ENCODE data around the gene MPDZ. TPM values are rescaled to one million over a fixed set of nuclear protein-coding genes. Genes with fewer than 3 reads are reported as not detected.

The MPDZ gene, protein sequence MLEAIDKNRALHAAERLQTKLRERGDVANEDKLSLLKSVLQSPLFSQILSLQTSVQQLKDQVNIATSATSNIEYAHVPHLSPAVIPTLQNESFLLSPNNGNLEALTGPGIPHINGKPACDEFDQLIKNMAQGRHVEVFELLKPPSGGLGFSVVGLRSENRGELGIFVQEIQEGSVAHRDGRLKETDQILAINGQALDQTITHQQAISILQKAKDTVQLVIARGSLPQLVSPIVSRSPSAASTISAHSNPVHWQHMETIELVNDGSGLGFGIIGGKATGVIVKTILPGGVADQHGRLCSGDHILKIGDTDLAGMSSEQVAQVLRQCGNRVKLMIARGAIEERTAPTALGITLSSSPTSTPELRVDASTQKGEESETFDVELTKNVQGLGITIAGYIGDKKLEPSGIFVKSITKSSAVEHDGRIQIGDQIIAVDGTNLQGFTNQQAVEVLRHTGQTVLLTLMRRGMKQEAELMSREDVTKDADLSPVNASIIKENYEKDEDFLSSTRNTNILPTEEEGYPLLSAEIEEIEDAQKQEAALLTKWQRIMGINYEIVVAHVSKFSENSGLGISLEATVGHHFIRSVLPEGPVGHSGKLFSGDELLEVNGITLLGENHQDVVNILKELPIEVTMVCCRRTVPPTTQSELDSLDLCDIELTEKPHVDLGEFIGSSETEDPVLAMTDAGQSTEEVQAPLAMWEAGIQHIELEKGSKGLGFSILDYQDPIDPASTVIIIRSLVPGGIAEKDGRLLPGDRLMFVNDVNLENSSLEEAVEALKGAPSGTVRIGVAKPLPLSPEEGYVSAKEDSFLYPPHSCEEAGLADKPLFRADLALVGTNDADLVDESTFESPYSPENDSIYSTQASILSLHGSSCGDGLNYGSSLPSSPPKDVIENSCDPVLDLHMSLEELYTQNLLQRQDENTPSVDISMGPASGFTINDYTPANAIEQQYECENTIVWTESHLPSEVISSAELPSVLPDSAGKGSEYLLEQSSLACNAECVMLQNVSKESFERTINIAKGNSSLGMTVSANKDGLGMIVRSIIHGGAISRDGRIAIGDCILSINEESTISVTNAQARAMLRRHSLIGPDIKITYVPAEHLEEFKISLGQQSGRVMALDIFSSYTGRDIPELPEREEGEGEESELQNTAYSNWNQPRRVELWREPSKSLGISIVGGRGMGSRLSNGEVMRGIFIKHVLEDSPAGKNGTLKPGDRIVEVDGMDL (N-terminal part only)
- 10 to 100 TPM in 1 of 4 donors, 1 to 10 TPM in 3; 3.2 to 16.6 (median 5.3) TPM for total RNA-seq

DNA sequence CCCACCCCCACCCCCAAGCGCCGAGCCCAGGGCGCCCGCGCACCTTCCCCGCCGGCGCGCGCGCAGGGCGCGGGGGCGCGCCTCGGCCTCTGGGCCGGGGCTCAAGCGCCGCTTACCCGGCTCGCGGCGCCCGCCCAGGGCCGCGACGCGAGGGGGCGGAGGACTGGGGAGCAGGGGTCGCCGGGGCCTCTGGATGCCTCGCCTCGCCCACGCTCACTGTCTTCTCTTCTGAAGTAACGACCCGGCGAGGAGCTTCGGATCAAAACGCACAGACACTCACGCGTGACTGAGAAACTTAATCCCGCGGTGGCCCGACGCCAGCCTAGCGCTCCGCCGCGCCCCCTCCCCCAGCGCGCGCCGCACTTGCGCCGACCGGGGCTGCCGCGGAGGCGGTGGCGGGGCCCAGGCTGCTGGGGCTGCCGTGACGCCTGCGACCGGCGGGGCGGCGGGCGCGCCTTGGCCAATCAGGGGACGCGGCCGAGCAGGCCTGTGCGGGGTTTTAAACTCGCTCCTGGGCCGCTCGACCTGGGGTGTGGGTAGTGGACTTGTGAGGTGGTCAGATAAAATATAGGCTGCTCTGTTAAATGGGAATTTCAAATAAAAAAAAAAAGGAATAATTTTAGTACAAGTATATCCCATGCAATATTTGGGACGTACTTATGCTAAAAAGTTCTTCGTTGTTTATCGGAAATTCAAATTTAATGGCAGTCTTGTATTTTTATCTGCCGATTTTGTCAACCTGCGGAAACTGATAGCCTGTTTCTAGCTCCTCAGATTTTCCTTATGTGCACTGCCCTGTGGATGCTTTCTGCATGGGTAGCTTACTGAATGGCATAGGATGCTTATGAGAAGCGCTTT is at the start of gene MPDZ:
Gene MPDZ (minus strand): TSS at position 409 of the 858 bp plus-strand sequence. CDS start 29,377 bp downstream, outside the sequence.
- WGBS, 2 donors, result 27 to 35% methylated on average over 9 to 13 of the region's 82 CpGs
- no peaks in the 10 kb centered on the region for H3K36me3 ChIP-seq

DNA sequence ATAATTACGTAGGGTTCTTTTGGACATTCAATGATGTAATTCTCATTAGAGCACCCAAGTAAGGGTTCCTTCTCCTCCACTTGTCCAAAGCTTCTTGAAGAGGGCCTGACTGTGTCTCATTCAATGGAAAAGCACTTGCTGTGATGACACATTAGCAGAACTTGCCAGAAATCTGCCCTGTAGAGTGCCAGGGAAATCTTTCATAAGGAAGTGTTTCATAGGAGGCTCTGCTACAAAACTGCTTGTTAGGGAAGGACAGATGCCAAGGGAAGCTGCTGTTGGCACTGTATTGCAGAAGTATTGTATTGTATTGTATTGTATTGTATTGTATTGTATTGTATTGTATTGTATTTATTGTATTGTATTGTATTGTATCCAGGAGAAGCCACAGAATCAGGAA is 45.5 kb upstream of the MPDZ start:
- WGBS, 2 donors, result 77 to 92% methylated on average over 1 of the region's 1 CpG
- Histone ChIP-seq H3K27ac (no peak overlapping the region), H3K27me3 (no peaks in the 10 kb centered on the region), H3K4me1 (no peaks in the 10 kb centered on the region), H3K4me3 (no peak overlapping the region), H3K36me3 (no peaks in the 10 kb centered on the region), H3K9me3 (no peaks in the 10 kb centered on the region)
- DNase-seq, result no peak
- no peak for TF ChIP-seq POLR2A (IDR thresholded peaks at IDR 0.05)
- TF ChIP-seq, protein P1, sequence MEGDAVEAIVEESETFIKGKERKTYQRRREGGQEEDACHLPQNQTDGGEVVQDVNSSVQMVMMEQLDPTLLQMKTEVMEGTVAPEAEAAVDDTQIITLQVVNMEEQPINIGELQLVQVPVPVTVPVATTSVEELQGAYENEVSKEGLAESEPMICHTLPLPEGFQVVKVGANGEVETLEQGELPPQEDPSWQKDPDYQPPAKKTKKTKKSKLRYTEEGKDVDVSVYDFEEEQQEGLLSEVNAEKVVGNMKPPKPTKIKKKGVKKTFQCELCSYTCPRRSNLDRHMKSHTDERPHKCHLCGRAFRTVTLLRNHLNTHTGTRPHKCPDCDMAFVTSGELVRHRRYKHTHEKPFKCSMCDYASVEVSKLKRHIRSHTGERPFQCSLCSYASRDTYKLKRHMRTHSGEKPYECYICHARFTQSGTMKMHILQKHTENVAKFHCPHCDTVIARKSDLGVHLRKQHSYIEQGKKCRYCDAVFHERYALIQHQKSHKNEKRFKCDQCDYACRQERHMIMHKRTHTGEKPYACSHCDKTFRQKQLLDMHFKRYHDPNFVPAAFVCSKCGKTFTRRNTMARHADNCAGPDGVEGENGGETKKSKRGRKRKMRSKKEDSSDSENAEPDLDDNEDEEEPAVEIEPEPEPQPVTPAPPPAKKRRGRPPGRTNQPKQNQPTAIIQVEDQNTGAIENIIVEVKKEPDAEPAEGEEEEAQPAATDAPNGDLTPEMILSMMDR (IDR thresholded peaks at IDR 0.05), result no peak
- intact Hi-C loops (cut with DNase I), result no loop called here

More for the DNA sequence above, at the start of gene MPDZ:
- H3K27me3 ChIP-seq, result peaks cover 0 to 26% (median 0%) of the 10 kb centered on the region in 4 donors
- peak within 1 kb of the TSS; percentile 39 to 79 (median 57) for H3K4me3 ChIP-seq
- H3K9me3 ChIP-seq, result no peaks in the 10 kb centered on the region
- TF ChIP-seq, protein P1 (IDR thresholded peaks at IDR 0.05), result peak in 2 of 6 experiments; percentile 5 to 17
- TF ChIP-seq POLR2A (IDR thresholded peaks at IDR 0.05), result peak in 1 of 4 donors; percentile 36
- intact Hi-C loops (cut with DNase I), result no loop called here
- no peak for DNase-seq
- H3K27ac ChIP-seq, result peak within 1 kb of the TSS; percentile 79 to 96 (median 88)
- H3K4me1 ChIP-seq, result peaks cover 0 to 33% (median 0%) of the 10 kb centered on the region in 3 donors

DNA sequence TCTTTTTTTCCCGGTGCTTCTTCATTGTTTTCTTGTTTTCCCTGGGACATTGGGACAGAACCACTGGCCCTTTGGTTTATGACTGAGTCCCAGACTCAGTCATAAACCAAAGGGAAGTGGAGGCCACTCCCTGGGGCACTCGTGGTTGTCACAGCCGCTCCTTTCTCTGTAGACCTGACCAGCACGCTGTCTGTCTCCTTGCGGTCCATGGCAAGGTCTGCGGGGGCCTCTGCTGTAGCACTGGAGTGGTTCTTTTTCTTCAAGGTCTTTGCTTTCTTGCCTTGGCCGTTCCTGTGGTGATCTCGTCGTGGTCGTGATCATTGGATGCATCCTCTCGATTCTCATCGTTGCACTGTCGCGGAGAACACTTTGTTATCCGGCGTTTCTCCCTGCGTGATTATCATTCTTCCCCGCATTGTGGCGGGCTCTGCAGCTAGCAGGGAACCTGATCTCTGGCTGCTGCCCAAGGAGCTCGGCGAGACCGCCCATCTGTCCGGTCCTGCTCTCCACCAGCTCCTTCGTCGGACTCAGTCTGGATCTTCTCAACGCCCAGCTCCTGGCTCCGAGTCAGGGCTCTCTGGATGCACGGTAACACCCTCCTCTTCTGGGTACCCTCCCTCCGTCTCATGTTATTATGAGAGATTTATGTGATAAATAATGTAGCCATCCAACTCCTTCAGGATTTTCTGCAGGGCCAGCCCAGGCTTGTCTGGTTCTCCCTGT is 43.5 kb upstream of the MPDZ start:
- no peaks in the 10 kb centered on the region for H3K9me3 ChIP-seq
- DNase-seq, result no peak

GRCh38 chr9:13318027-13318426 is 38.5 kb upstream of the MPDZ start:
- H3K27ac ChIP-seq, result no peak overlapping the region
- 84 to 93% methylated on average over 4 of the region's 4 CpGs for WGBS, 2 donors
- TF ChIP-seq, protein P1 (IDR thresholded peaks at IDR 0.05), result no peak
- no peak for TF ChIP-seq POLR2A (IDR thresholded peaks at IDR 0.05)
- no peaks in the 10 kb centered on the region for H3K36me3 ChIP-seq
- intact Hi-C loops (cut with DNase I), result no loop called here
- H3K4me1 ChIP-seq, result no peaks in the 10 kb centered on the region
- DNase-seq, result no peak
- no peaks in the 10 kb centered on the region for H3K27me3 ChIP-seq
- H3K9me3 ChIP-seq, result no peaks in the 10 kb centered on the region
- no peak overlapping the region for H3K4me3 ChIP-seq

More for the DNA sequence above, 43.5 kb upstream of the MPDZ start:
- H3K27ac ChIP-seq, result no peak overlapping the region
- WGBS, 2 donors, result 80 to 89% methylated on average over 25 to 29 of the region's 29 CpGs
- H3K4me1 ChIP-seq, result no peaks in the 10 kb centered on the region
- intact Hi-C loops (cut with DNase I), result no loop called here
- H3K4me3 ChIP-seq, result no peak overlapping the region
- TF ChIP-seq, protein P1 (IDR thresholded peaks at IDR 0.05), result no peak
- TF ChIP-seq POLR2A (IDR thresholded peaks at IDR 0.05), result no peak
- no peaks in the 10 kb centered on the region for H3K36me3 ChIP-seq
- H3K27me3 ChIP-seq, result no peaks in the 10 kb centered on the region
